ENCODE measurements around the gene TMPRSS13. TPM values are rescaled to one million over a fixed set of nuclear protein-coding genes. Genes with fewer than 3 reads are reported as not detected.
A peak's percentile ranks its signal among the peaks of the same experiment; 100 is the strongest.
"Not testable (repeated sequence)": the region's sequence is repeated elsewhere in the genome, so short reads cannot be mapped to it uniquely, and the experiment has no call there.

Gene TMPRSS13
- total RNA-seq: under 1 TPM; 0.26 to 0.38 (median 0.38) TPM

DNA sequence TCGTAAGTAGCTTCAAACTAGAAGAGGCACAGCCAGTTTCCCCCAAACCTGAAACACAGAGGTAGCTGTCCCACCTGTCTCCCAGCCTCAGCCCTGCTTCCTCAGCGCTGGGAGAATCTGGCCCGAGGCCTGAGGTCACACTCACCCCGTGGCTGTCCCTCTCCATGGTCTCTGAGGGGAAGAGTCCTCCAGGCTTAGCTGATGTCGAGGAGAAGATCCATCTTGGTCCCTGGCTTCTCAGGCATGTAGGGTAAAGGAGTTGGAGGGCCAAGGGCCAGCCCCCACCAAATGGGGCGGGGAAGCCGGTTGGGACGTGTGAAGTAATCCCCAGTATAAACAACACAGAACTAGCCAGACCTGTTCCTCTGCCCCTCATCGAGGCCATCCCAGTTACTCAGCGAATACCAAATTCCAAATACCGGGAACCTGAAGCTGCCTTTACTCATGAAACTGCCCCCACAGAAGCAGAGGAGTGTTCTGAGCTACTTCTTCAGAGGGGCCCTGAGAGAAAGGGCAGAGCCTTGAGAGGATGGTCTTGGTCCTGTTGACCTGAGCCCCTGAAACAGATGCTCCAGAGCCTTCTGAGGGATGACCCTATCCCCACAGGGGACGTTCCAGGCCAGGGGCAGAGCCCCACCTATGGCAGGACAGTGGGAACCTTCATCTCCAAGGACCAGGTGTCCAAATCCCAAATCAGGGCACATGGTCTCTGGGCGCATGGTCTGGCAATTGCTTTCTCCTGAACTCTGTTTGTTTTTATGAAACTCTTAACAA, at the start of gene TMPRSS13:
Gene TMPRSS13, minus strand, starts transcription at position 261 of the 774 bp plus-strand sequence. Its CDS starts 95 bp downstream, at position 166.
- DNase-seq: no peak
- Mint-ChIP-seq H3K27me3 (ENCODE audit: low read depth) (no peaks in the 10 kb centered on the region), H3K4me3 (no peak within 1 kb of the TSS), H3K4me1 (ENCODE audit: low read depth) (peaks cover 42% of the 10 kb centered on the region), H3K36me3 (ENCODE audit: insufficient read depth) (no peaks in the 10 kb centered on the region), H3K9me3 (no peaks in the 10 kb centered on the region)
- no peak for ATAC-seq

DNA sequence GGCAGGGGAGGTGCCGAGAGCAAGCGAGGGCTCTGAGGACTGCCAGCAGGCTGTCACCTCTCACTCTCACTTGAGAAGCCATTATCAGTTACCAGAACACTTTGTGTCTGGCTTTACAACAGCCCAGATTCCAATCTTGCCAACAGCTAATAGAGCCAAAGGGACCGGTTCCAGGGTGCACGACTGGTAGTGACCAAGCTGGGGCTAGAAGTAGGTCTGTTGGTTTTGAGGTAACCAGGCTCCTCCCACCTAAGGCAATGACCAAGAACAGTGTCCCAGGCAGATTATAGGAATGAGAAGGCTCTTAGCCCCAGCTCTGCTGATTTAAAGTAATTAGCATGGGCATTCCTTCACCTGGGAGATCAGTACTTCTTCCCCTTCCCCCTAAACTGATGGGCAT, 49.8 kb upstream of the TMPRSS13 start:
- ATAC-seq (no peak), DNase-seq (no peak)
- H3K9me3 Mint-ChIP-seq: no peaks in the 10 kb centered on the region
- H3K27me3 Mint-ChIP-seq (ENCODE audit: low read depth): no peaks in the 10 kb centered on the region
- no peak overlapping the region for H3K4me3 Mint-ChIP-seq
- peaks cover 75% of the 10 kb centered on the region for H3K4me1 Mint-ChIP-seq (ENCODE audit: low read depth)
- peaks cover 10% of the 10 kb centered on the region for H3K36me3 Mint-ChIP-seq (ENCODE audit: insufficient read depth)

DNA sequence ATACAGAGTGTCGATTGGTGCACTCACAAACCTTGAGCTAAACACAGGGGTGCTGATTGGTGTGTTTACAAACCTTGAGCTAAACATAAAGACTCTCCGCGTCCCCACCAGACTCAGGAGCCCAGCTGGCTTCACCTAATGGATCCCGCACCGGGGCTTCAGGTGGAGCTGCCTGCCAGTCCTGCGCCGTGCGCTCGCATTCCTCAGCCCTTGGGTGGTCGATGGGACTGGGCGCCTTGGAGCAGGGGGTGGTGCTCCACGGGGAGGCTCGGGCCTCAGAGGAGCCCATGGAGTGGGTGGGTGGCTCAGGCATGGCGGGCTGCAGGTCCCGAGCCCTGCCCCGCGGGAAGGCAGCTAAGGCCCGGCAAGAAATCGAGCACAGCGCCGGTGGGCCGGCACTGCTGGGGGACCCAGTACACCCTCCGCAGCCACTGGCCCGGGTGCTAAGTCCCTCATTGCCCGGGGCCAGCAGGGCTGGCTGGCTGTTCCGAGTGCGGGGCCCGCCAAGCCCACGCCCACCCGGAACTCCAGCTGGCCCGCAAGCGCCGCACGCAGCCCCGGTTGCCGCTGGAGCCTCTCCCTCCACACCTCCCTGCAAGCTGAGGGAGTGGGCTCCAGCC, 49.2 kb upstream of the TMPRSS13 start:
- Mint-ChIP-seq H3K4me1 (ENCODE audit: low read depth) (peaks cover 73% of the 10 kb centered on the region), H3K36me3 (ENCODE audit: insufficient read depth) (peaks cover 10% of the 10 kb centered on the region)
- DNase-seq; ATAC-seq; H3K27me3 Mint-ChIP-seq (ENCODE audit: low read depth); H3K9me3 Mint-ChIP-seq; H3K4me3 Mint-ChIP-seq: not testable (repeated sequence)

DNA sequence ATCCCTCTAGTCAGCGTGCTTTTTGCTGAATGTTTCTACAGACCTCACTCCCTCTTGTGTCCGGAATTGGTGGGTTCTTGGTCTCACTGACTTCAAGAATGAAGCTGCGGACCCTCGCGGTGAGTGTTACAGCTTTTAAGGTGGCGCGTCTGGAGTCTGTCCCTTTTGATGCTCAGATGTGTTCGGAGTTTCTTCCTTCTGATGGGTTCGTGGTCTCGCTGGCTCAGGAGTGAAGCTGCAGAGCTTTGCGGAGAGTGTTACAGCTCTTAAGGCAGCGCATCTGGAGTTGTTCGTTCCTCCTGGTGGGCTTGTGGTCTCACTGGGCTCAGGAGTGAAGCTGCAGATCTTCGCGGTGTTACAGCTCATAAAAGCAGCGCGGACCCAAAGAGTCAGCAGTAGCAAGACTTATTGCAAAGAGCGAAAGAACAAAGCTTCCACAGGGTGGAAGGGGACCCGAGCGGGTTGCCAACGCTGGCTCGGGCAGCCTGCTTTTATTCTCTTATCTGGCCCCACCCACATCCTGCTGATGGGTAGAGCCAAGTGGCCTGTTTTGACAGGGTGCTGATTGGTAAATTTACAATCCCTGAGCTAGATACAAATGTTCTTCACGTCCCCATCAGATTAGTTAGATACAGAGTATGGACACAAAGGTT, 48.5 kb upstream of the TMPRSS13 start:
- peaks cover 73% of the 10 kb centered on the region for H3K4me1 Mint-ChIP-seq (ENCODE audit: low read depth)
- DNase-seq; H3K27me3 Mint-ChIP-seq (ENCODE audit: low read depth); ATAC-seq; H3K9me3 Mint-ChIP-seq: not testable (repeated sequence)
- peak overlapping the region; percentile 22 for H3K4me3 Mint-ChIP-seq
- H3K36me3 Mint-ChIP-seq (ENCODE audit: insufficient read depth): peaks cover 10% of the 10 kb centered on the region

DNA sequence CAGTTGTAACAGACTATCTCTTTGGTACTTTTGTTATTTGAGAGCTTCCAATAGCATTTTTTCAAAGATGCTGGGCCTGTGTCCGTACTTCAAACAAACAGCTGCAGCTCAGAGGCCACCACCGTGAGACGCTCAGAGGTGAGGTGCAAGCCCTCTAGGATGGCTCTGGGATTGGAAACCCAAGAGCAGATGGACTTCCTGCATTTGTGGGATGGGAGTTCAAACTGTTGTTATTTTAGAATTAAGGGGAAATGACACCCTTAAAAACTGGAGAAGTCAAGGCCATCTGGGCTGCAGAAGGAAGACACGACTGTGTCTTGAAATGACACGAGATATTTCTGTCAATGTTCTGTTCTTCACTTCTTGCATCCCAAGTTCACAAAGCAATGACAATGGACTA, 47.8 kb upstream of the TMPRSS13 start:
- no peaks in the 10 kb centered on the region for H3K27me3 Mint-ChIP-seq (ENCODE audit: low read depth)
- no peaks in the 10 kb centered on the region for H3K9me3 Mint-ChIP-seq
- ATAC-seq (no peak), DNase-seq (no peak)
- H3K4me1 Mint-ChIP-seq (ENCODE audit: low read depth): peaks cover 78% of the 10 kb centered on the region
- H3K4me3 Mint-ChIP-seq: no peak overlapping the region
- peaks cover 10% of the 10 kb centered on the region for H3K36me3 Mint-ChIP-seq (ENCODE audit: insufficient read depth)

DNA sequence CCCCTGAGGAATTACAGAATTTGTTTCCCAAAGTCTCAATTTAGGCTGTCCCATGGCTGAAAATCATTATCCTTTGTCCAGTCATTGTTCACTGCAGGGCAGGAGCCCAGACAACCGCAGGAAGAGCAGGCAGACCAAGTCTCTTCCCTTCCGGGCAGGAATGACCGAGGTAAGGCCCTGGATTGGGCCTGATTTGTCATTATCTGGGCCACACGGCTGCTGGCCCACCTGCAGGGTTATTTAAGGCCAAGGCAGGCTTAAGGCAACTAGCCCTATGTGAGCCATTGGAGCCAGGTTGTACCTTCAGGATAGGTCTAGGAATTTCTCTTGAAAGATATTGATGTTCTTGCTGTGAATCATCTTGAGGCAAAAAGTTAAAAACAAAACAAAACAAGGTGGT, 47.2 kb upstream of the TMPRSS13 start:
- Mint-ChIP-seq H3K4me1 (ENCODE audit: low read depth) (peaks cover 77% of the 10 kb centered on the region), H3K9me3 (no peaks in the 10 kb centered on the region), H3K4me3 (no peak overlapping the region), H3K27me3 (ENCODE audit: low read depth) (no peaks in the 10 kb centered on the region), H3K36me3 (ENCODE audit: insufficient read depth) (peaks cover 10% of the 10 kb centered on the region)
- no peak for DNase-seq
- ATAC-seq: no peak

DNA sequence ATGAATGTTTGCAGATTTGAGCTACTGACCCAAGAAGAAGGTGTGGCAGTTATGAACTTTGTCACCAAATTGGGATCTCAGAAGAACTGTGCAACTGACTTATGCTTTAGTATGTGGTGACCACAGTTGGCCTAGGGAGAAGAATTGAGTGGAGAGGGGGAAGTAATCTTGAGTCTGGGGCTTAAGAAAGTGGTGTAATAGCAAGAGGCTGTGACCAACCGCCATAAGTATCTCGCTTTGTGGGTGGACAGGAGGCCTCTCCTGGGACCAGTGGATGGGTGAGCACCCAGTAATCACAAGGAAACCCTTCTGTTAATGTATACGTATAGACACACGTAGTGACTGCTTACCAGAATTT, 44.3 kb upstream of the TMPRSS13 start:
- Mint-ChIP-seq H3K27me3 (ENCODE audit: low read depth) (no peaks in the 10 kb centered on the region), H3K4me3 (no peak overlapping the region), H3K9me3 (no peaks in the 10 kb centered on the region), H3K36me3 (ENCODE audit: insufficient read depth) (peaks cover 7% of the 10 kb centered on the region), H3K4me1 (ENCODE audit: low read depth) (peaks cover 83% of the 10 kb centered on the region)
- DNase-seq: no peak
- ATAC-seq: no peak

DNA sequence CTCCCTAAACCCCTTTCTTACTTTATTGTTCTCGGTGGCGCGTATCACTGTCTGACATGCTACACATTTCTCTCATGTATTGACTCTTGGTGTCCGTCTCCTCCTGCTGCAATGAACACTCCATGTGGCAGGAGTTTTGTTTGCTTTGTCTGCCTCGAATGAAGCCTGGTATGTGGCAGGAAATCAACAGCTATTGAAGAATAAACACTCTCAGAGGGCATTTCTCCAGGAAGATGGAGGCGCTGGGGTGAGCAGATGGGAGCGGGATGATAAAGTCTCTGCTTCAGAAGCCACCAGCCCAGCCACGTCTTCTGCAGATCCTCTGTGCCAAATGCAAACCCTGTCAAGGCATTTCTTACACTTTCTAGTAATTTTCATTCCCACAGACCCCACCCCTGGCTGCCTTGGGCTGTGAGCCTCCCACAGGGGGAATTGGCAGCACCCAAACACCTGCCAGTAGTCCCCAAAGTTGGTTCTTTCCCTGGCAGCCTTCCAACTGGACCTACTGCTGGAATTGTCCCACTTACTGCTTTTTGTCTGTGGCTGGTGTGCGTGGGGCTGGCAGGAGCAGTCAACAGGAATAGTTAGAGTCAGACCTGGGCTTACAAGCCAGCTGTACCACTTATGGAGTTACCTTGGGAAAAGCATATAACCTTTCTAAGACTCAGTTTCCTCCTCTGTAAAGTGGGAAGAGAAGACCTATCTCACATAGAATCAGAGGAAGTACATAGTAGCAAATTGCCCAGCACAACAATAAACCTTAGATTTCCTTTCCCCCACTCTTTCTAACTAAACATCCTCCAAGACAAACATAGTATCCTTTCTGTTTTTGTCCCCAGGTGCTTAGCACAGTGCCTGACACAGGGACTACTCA, 43.7 kb upstream of the TMPRSS13 start:
- ATAC-seq (no peak), DNase-seq (no peak)
- Mint-ChIP-seq H3K4me1 (ENCODE audit: low read depth) (peaks cover 82% of the 10 kb centered on the region), H3K9me3 (no peaks in the 10 kb centered on the region), H3K27me3 (ENCODE audit: low read depth) (no peaks in the 10 kb centered on the region), H3K4me3 (no peak overlapping the region), H3K36me3 (ENCODE audit: insufficient read depth) (peaks cover 4% of the 10 kb centered on the region)

DNA sequence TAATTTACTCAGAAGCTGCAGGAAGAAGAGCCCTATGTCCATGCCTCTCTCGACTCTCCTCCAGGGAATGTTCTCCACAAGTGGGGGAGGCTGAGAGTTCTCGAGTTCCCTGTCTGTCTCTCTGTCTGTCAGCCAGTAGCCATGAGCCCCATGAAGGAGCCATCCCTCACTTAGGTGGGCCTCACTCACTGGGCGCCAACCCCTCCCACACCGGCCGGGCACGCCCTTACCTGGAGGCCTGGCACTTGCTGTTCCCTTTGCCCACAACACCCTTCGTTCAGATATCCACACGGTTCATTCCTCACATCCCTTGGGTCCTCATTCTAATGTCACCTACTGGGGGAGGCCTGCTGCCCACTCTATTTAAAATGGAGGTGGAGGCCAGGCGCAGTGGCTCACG, 42.8 kb upstream of the TMPRSS13 start:
- peaks cover 2% of the 10 kb centered on the region for H3K36me3 Mint-ChIP-seq (ENCODE audit: insufficient read depth)
- H3K4me1 Mint-ChIP-seq (ENCODE audit: low read depth): peaks cover 75% of the 10 kb centered on the region
- no peaks in the 10 kb centered on the region for H3K27me3 Mint-ChIP-seq (ENCODE audit: low read depth)
- no peaks in the 10 kb centered on the region for H3K9me3 Mint-ChIP-seq
- no peak overlapping the region for H3K4me3 Mint-ChIP-seq
- DNase-seq (no peak), ATAC-seq (no peak)

DNA sequence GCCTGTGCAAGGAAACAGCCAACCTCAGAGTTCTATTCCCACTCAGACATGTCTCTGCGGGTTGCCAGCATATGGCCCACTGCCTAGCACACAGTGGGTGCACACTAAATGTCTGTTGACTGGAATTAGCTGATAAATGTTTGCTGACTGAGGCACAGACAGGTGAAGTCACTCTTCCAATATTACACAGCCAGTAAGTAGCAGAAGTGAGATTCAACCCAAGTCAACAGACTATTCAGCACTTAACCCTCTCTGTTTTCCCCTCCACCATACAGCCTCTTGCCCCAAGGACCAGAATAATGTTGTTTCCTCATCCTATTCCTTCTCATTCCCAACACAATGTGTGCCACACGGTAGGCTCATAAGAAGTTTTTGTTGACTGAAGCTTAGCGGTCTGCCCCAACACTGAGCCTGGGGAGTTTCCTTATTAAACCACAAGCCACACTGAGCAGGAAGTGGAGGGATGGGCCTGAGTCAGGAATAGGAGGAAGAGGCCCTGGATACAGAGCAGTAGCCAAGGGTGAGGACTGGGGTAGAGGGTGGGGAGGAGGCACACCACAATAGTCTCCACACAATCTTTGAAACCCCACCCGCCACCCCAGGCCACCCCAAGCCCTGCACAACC, 41.3 kb upstream of the TMPRSS13 start:
- Mint-ChIP-seq H3K9me3 (no peaks in the 10 kb centered on the region), H3K4me1 (ENCODE audit: low read depth) (peaks cover 62% of the 10 kb centered on the region), H3K27me3 (ENCODE audit: low read depth) (no peaks in the 10 kb centered on the region), H3K4me3 (no peak overlapping the region), H3K36me3 (ENCODE audit: insufficient read depth) (no peaks in the 10 kb centered on the region)
- DNase-seq (no peak), ATAC-seq (peak; percentile 64 to 78)

DNA sequence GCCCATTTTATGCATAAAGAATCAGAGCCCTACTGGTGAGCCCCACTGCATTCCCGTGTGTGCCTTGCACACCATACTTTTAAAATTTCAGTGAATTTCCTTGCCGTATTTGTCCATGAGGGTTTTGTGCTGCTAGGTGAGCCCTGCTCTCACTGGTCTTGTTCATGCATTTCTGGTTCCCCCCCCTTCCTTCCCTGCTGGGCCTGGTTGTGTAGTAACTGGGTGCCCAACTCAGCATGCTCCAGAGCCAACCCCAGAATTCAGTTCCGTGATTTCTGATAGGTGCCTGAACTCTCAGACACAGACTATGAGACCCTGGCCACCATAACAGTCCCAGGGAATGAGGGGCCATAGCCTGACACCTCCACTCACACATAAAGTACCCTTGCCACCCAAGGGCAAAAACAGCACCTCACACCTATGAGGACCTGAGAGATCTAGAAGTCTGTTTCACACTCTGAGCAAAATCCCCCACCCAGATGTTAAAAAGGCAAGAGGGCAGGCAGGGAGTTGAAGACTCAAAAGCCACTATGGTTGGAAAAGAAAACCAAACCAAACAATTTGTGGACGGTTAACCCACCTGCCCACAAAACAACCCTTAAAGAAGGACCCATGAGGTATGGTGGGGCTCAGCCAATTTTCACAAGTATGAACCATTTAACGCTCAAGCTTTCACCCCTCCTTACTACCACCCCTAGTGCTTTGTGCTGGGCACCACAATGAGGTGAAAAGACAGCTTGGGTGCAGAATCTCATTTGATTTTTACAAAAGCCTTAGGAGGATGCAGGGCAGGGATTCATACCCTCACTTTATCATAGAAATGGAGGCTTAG, 40.2 kb upstream of the TMPRSS13 start:
- H3K27me3 Mint-ChIP-seq (ENCODE audit: low read depth): no peaks in the 10 kb centered on the region
- no peak for ATAC-seq
- DNase-seq: no peak
- no peaks in the 10 kb centered on the region for H3K36me3 Mint-ChIP-seq (ENCODE audit: insufficient read depth)
- H3K4me1 Mint-ChIP-seq (ENCODE audit: low read depth): peaks cover 57% of the 10 kb centered on the region
- no peak overlapping the region for H3K4me3 Mint-ChIP-seq
- H3K9me3 Mint-ChIP-seq: no peaks in the 10 kb centered on the region

DNA sequence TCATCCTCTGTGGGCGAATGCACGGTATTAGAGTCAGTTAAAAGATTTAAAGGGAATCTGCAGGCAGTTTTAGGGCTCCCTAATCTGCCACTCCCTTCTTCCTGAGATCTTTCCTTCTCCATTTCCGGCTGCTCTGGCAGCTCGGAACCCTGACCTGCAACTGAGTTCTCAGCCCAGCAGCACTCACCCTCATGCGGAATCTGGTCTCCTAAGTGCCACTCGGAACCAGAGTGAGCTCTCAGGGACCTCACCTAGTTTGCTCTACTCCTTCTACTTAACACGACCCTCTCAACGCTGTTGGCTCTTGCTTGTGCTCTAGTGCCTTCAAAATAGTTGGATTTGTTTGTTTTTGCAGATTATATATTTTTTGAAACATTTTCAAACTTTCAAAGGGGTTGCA, 37.7 kb upstream of the TMPRSS13 start:
- H3K27me3 Mint-ChIP-seq (ENCODE audit: low read depth): no peaks in the 10 kb centered on the region
- peaks cover 38% of the 10 kb centered on the region for H3K4me1 Mint-ChIP-seq (ENCODE audit: low read depth)
- no peaks in the 10 kb centered on the region for H3K36me3 Mint-ChIP-seq (ENCODE audit: insufficient read depth)
- no peaks in the 10 kb centered on the region for H3K9me3 Mint-ChIP-seq
- ATAC-seq: no peak
- no peak overlapping the region for H3K4me3 Mint-ChIP-seq
- no peak for DNase-seq

DNA sequence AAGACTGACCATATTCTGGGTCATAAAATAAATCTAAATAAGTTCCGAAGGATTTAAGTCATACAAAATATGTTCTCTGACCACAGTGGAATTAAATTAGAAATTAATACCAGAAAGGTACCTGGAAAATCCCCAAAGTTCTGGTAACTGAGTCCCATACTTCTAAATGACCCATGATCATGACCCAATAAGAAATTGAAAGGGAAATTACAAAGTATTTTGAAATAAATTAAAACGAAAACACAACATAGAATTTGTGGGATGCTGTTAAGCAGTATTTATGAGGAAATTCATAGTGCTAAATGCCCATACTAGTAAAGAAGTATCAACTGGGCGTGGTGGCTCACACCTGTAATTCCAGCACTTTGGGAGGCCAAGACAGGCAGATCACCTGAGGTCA, 33.6 kb upstream of the TMPRSS13 start:
- Mint-ChIP-seq H3K9me3 (peaks cover 11% of the 10 kb centered on the region), H3K27me3 (ENCODE audit: low read depth) (no peaks in the 10 kb centered on the region), H3K4me1 (ENCODE audit: low read depth) (peaks cover 28% of the 10 kb centered on the region), H3K4me3 (no peak overlapping the region), H3K36me3 (ENCODE audit: insufficient read depth) (peaks cover 10% of the 10 kb centered on the region)
- no peak for ATAC-seq
- no peak for DNase-seq
